Osteocyte (in vitro differentiated cells): ENCODE results near the gene ACLY. TPM values are rescaled to one million over a fixed set of nuclear protein-coding genes. Genes with fewer than 3 reads are reported as not detected.

Experiments
- DNase-seq: peaks from one replicate; pipeline ENCODE4 v3.0.0; 2021; ENCODE audit warnings: mixed read lengths; ENCODE audit not compliant: unreplicated experiment; ENCODE audit errors: extremely low spot score
- H3K27ac Mint-ChIP-seq: one replicate; pipeline ENCODE4 v1.8.0; 2021; ENCODE audit warnings: mild to moderate bottlenecking, mixed read lengths; ENCODE audit not compliant: unreplicated experiment
- H3K27me3 Mint-ChIP-seq: one replicate; pipeline ENCODE4 v1.8.0; 2021; ENCODE audit warnings: mixed read lengths; ENCODE audit not compliant: unreplicated experiment
- H3K36me3 Mint-ChIP-seq: one replicate; pipeline ENCODE4 v1.8.0; 2021; ENCODE audit warnings: mixed read lengths; ENCODE audit not compliant: unreplicated experiment
- H3K4me1 Mint-ChIP-seq: one replicate; pipeline ENCODE4 v1.8.0; 2021; ENCODE audit warnings: mixed read lengths; ENCODE audit not compliant: unreplicated experiment
- H3K4me3 Mint-ChIP-seq: one replicate; pipeline ENCODE4 v1.8.0; 2021; ENCODE audit warnings: mild to moderate bottlenecking, moderate library complexity, mixed read lengths; ENCODE audit not compliant: unreplicated experiment
- H3K9me3 Mint-ChIP-seq: one replicate; pipeline ENCODE4 v1.8.0; 2021; ENCODE audit warnings: mixed read lengths; ENCODE audit not compliant: unreplicated experiment
- total RNA-seq: library from RNA; stranded (reverse); gene quantifications from 2 replicates; pipeline ENCODE4 v1.2.1, GENCODE V29; 2021
- TF ChIP-seq, protein P1 (sequence below): fragments of 200-600 bp; sonication (generic); IDR thresholded peaks from 2 replicates; pipeline ENCODE4 v1.5.0; 2021; ENCODE audit warnings: antibody characterized with exemption, mild to moderate bottlenecking, moderate library complexity

The ACLY gene
- total RNA-seq, 1 donor from 2014 or later = 141 TPM

GRCh38 chr17:41909088-41909487, 9.7 kb downstream of the ACLY start:
- Mint-ChIP-seq H3K27me3 (no peaks in the 10 kb centered on the region), H3K36me3 (peaks cover 45% of the 10 kb centered on the region), H3K27ac (peak overlapping the region; percentile 23), H3K9me3 (no peaks in the 10 kb centered on the region), H3K4me3 (no peak overlapping the region), H3K4me1 (peaks cover 20% of the 10 kb centered on the region)
- DNase-seq = no peak
- TF ChIP-seq, protein P1, sequence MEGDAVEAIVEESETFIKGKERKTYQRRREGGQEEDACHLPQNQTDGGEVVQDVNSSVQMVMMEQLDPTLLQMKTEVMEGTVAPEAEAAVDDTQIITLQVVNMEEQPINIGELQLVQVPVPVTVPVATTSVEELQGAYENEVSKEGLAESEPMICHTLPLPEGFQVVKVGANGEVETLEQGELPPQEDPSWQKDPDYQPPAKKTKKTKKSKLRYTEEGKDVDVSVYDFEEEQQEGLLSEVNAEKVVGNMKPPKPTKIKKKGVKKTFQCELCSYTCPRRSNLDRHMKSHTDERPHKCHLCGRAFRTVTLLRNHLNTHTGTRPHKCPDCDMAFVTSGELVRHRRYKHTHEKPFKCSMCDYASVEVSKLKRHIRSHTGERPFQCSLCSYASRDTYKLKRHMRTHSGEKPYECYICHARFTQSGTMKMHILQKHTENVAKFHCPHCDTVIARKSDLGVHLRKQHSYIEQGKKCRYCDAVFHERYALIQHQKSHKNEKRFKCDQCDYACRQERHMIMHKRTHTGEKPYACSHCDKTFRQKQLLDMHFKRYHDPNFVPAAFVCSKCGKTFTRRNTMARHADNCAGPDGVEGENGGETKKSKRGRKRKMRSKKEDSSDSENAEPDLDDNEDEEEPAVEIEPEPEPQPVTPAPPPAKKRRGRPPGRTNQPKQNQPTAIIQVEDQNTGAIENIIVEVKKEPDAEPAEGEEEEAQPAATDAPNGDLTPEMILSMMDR = no peak

GRCh38 chr17:41907633-41908539, 10.9 kb downstream of the ACLY start:
- no peak overlapping the region for H3K4me3 Mint-ChIP-seq
- H3K9me3 Mint-ChIP-seq = no peaks in the 10 kb centered on the region
- peak overlapping the region; percentile 52 for H3K27ac Mint-ChIP-seq
- H3K27me3 Mint-ChIP-seq = no peaks in the 10 kb centered on the region
- TF ChIP-seq, protein P1 = no peak
- peaks cover 11% of the 10 kb centered on the region for H3K4me1 Mint-ChIP-seq
- no peak for DNase-seq
- H3K36me3 Mint-ChIP-seq = peaks cover 43% of the 10 kb centered on the region

DNA sequence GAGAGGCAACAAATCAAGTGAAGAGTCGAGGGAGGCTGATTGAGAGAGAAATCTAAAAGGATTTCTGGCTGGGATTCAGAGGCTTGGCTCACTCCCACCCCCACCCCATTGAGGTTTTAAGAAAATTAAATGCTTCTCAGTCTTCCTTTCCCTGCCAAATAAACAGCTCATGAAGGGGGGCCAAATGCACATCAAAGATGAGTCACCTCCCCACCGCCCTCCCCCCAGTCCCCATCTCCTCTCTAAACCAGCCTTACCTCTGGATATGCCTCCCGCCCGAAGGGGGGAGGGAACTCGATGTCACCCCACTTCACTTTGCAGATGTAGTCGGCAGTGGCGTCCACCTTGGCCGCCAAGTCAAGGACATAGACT, 11.6 kb downstream of the ACLY start:
- H3K27ac Mint-ChIP-seq = peak overlapping the region; percentile 34
- TF ChIP-seq, protein P1 = no peak
- DNase-seq = no peak
- no peaks in the 10 kb centered on the region for H3K27me3 Mint-ChIP-seq
- no peak overlapping the region for H3K4me3 Mint-ChIP-seq
- H3K9me3 Mint-ChIP-seq = no peaks in the 10 kb centered on the region
- H3K4me1 Mint-ChIP-seq = peaks cover 8% of the 10 kb centered on the region
- H3K36me3 Mint-ChIP-seq = peaks cover 39% of the 10 kb centered on the region

- H3K9me3 Mint-ChIP-seq = no peaks in the 10 kb centered on the region
- no peak overlapping the region for H3K27ac Mint-ChIP-seq
- TF ChIP-seq, protein P1 = no peak
- H3K4me3 Mint-ChIP-seq = no peak overlapping the region
- peaks cover 42% of the 10 kb centered on the region for H3K36me3 Mint-ChIP-seq
- DNase-seq = no peak
- peaks cover 8% of the 10 kb centered on the region for H3K4me1 Mint-ChIP-seq
- no peaks in the 10 kb centered on the region for H3K27me3 Mint-ChIP-seq
These were observed 12.1 kb downstream of the ACLY start for GRCh38 chr17:41906465-41907184.

GRCh38 chr17:41905172-41905571, 13.6 kb downstream of the ACLY start:
- no peak for DNase-seq
- H3K27me3 Mint-ChIP-seq = no peaks in the 10 kb centered on the region
- H3K27ac Mint-ChIP-seq = no peak overlapping the region
- no peak overlapping the region for H3K4me3 Mint-ChIP-seq
- peaks cover 42% of the 10 kb centered on the region for H3K36me3 Mint-ChIP-seq
- peaks cover 5% of the 10 kb centered on the region for H3K4me1 Mint-ChIP-seq
- H3K9me3 Mint-ChIP-seq = no peaks in the 10 kb centered on the region
- TF ChIP-seq, protein P1 = no peak
